MCF 10A (cell line): ENCODE data around the gene NR1H3. TPM values are rescaled to one million over a fixed set of nuclear protein-coding genes. Genes with fewer than 3 reads are reported as not detected.

Experiments used
- BruUV-seq: library from RNA; stranded (reverse); fragments of 400-500 nt; replicated peaks from 2 replicates; lab custom pipeline; 2021; lab: Mats Ljungman, UMichigan
- CTCF ChIA-PET: fragments of 300-600 bp; sonication (Branson Sonifier 250); formaldehyde crosslinking; extraction: SDS; loops from one replicate; lab custom pipeline; 2021; ENCODE audit warnings: antibody characterized with exemption, inconsistent platforms; lab: Yijun Ruan, JAX
- POLR2A ChIA-PET: fragments of 300-600, 350-650 bp; sonication (Branson Sonifier 250); formaldehyde crosslinking; extraction: SDS; loops from one replicate; lab custom pipeline; 2020; ENCODE audit warnings: antibody characterized with exemption, inconsistent platforms; lab: Yijun Ruan, JAX
- DNase-seq: peaks from one replicate; pipeline ENCODE4 v3.0.0-alpha.2; 2018; ENCODE audit not compliant: unreplicated experiment
- H3K27ac Mint-ChIP-seq: one replicate; pipeline ENCODE4 v1.8.0; 2022; ENCODE audit warnings: mild to moderate bottlenecking, low read depth, mixed read lengths; ENCODE audit not compliant: unreplicated experiment
- H3K27me3 Mint-ChIP-seq: one replicate; pipeline ENCODE4 v1.8.0; 2022; ENCODE audit warnings: mixed read lengths; ENCODE audit not compliant: insufficient read depth, unreplicated experiment
- H3K36me3 Mint-ChIP-seq: one replicate; pipeline ENCODE4 v1.8.0; 2022; ENCODE audit warnings: mild to moderate bottlenecking, moderate library complexity, mixed read lengths; ENCODE audit not compliant: insufficient read depth, unreplicated experiment
- H3K4me1 Mint-ChIP-seq: one replicate; pipeline ENCODE4 v1.8.0; 2022; ENCODE audit warnings: mixed read lengths; ENCODE audit not compliant: insufficient read depth, unreplicated experiment
- H3K4me3 Mint-ChIP-seq: one replicate; pipeline ENCODE4 v1.8.0; 2022; ENCODE audit warnings: mild to moderate bottlenecking, moderate library complexity, mixed read lengths; ENCODE audit not compliant: unreplicated experiment
- H3K9me3 Mint-ChIP-seq: one replicate; pipeline ENCODE4 v1.8.0; 2022; ENCODE audit warnings: mixed read lengths; ENCODE audit not compliant: unreplicated experiment
- intact Hi-C: fragments of 100-400 bp; cut with micrococcal nuclease; formaldehyde crosslinking; loops from 2 replicates; pipeline ENCODE4 v1.14.1; 2022
- total RNA-seq: library from RNA; stranded (reverse); gene quantifications from 2 replicates; pipeline ENCODE4 v1.2.3, GENCODE V29; 2022
- TF ChIP-seq, protein P1 (sequence below): fragments of 200-600 bp; IDR thresholded peaks from one replicate; pipeline ENCODE4 v1.8.0; 2022; ENCODE audit warnings: antibody characterized with exemption, mild to moderate bottlenecking; ENCODE audit not compliant: unreplicated experiment

The NR1H3 gene
- total RNA-seq, 1 experiment from 2014 or later = 17.8 TPM

- Mint-ChIP-seq H3K4me3 (no peak overlapping the region), H3K36me3 (peaks cover 8% of the 10 kb centered on the region), H3K9me3 (no peaks in the 10 kb centered on the region), H3K27me3 (no peaks in the 10 kb centered on the region), H3K4me1 (peaks cover 24% of the 10 kb centered on the region), H3K27ac (no peak overlapping the region)
- peak; percentile 47 for DNase-seq
- CTCF ChIA-PET = interaction anchor here (0.6 to 4.2 kb wide), 22 partner anchors 9 to 885 kb away, joined by 3 to 33 read pairs (median 4); partner anchors contain the start of gene ACP2
- POLR2A ChIA-PET = interaction anchor here (0.7 to 3.3 kb wide), 7 partner anchors 11 to 84 kb away, joined by 3 to 38 read pairs (median 5); partner anchors contain the start of genes ACP2 and MADD
- TF ChIP-seq, protein P1, sequence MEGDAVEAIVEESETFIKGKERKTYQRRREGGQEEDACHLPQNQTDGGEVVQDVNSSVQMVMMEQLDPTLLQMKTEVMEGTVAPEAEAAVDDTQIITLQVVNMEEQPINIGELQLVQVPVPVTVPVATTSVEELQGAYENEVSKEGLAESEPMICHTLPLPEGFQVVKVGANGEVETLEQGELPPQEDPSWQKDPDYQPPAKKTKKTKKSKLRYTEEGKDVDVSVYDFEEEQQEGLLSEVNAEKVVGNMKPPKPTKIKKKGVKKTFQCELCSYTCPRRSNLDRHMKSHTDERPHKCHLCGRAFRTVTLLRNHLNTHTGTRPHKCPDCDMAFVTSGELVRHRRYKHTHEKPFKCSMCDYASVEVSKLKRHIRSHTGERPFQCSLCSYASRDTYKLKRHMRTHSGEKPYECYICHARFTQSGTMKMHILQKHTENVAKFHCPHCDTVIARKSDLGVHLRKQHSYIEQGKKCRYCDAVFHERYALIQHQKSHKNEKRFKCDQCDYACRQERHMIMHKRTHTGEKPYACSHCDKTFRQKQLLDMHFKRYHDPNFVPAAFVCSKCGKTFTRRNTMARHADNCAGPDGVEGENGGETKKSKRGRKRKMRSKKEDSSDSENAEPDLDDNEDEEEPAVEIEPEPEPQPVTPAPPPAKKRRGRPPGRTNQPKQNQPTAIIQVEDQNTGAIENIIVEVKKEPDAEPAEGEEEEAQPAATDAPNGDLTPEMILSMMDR = peak; percentile 40
- BruUV-seq = no TSS peak
- intact Hi-C loops = loop anchor here (2.0 kb wide), 1 partner anchor 89 kb away; no protein-coding TSS in a partner anchor
Measured at GRCh38 chr11:47259232-47259977, 1.6 kb downstream of the NR1H3 start.

DNA sequence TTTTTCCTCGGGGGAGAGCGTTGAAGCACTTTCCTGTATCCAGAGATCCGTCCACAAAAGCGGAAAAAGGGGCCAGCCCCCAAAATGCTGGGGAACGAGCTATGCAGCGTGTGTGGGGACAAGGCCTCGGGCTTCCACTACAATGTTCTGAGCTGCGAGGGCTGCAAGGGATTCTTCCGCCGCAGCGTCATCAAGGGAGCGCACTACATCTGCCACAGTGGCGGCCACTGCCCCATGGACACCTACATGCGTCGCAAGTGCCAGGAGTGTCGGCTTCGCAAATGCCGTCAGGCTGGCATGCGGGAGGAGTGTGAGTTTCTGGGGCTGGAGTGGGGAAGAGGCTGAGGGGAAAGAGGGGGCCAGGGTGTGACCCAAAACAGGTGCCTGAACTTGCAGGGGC lies 2.6 kb downstream of the NR1H3 start:
- no peak for DNase-seq
- Mint-ChIP-seq H3K27ac (no peak overlapping the region), H3K4me1 (peaks cover 18% of the 10 kb centered on the region), H3K4me3 (no peak overlapping the region), H3K36me3 (peaks cover 8% of the 10 kb centered on the region), H3K27me3 (no peaks in the 10 kb centered on the region), H3K9me3 (no peaks in the 10 kb centered on the region)
- CTCF ChIA-PET = interaction anchor here (0.5 to 4.2 kb wide), 7 partner anchors 12 to 360 kb away, joined by 3 to 33 read pairs (median 4); partner anchors contain the start of genes ACP2 and ARFGAP2
- POLR2A ChIA-PET = no interaction called here
- TF ChIP-seq, protein P1 = no peak
- no TSS peak for BruUV-seq
- intact Hi-C loops = no loop called here

DNA sequence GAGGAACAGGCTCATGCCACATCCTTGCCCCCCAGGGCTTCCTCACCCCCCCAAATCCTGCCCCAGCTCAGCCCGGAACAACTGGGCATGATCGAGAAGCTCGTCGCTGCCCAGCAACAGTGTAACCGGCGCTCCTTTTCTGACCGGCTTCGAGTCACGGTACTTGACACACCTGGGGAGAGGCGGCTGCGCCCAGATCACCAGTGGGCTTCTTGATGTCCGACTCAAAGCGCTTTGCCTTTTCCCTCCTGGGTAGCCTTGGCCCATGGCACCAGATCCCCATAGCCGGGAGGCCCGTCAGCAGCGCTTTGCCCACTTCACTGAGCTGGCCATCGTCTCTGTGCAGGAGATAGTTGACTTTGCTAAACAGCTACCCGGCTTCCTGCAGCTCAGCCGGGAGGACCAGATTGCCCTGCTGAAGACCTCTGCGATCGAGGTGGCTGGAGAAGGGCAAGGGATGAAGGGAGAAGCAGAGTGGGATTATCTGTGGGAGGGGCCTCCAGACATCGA lies 3.5 kb downstream of the NR1H3 start:
- peak overlapping the region; percentile 39 for H3K27ac Mint-ChIP-seq
- no peak for DNase-seq
- H3K9me3 Mint-ChIP-seq = no peaks in the 10 kb centered on the region
- BruUV-seq = no TSS peak
- ChIA-PET CTCF (interaction anchor here (4.2 kb wide), 1 partner anchor 13 kb away, joined by 33 read pairs; the partner anchor contains the start of gene ACP2), POLR2A (interaction anchor here (0.9 to 1.2 kb wide), 2 partner anchors 9 to 12 kb away, joined by 5 to 7 read pairs; partner anchors contain the start of genes ACP2 and MADD)
- TF ChIP-seq, protein P1 = no peak
- intact Hi-C loops = no loop called here
- H3K36me3 Mint-ChIP-seq = peaks cover 8% of the 10 kb centered on the region
- H3K4me1 Mint-ChIP-seq = peaks cover 18% of the 10 kb centered on the region
- H3K4me3 Mint-ChIP-seq = no peak overlapping the region
- H3K27me3 Mint-ChIP-seq = no peaks in the 10 kb centered on the region

- Mint-ChIP-seq H3K27me3 (no peaks in the 10 kb centered on the region), H3K9me3 (no peaks in the 10 kb centered on the region)
Measured at GRCh38 chr11:47264119-47264518, 6.3 kb downstream of the NR1H3 start.

More at GRCh38 chr11:47264119-47264518, 6.3 kb downstream of the NR1H3 start:
- Mint-ChIP-seq H3K27ac (no peak overlapping the region), H3K4me3 (no peak overlapping the region), H3K36me3 (peaks cover 8% of the 10 kb centered on the region), H3K4me1 (peaks cover 3% of the 10 kb centered on the region)
- POLR2A ChIA-PET = interaction anchor here (0.7 to 2.0 kb wide), 4 partner anchors 10 to 49 kb away, joined by 3 to 10 read pairs (median 4); partner anchors contain the start of genes ACP2 and DDB2
- TF ChIP-seq, protein P1 = no peak
- no peak for DNase-seq
- CTCF ChIA-PET = interaction anchor here (0.7 to 2.0 kb wide), 5 partner anchors 16 to 110 kb away, joined by 3 to 9 read pairs (median 4); partner anchors contain the start of gene ACP2
- BruUV-seq = no TSS peak
- intact Hi-C loops = no loop called here
